ENCODE results near the gene PICALM.
"Not testable (repeated sequence)": the region's sequence is repeated elsewhere in the genome, so short reads cannot be mapped to it uniquely, and the experiment has no call there.

Gene PICALM

GRCh38 chr11:85939099-85940015, 129.5 kb downstream of the PICALM start:
- no peak for DNase-seq (ENCODE audit: low spot score)

- no peak for DNase-seq (ENCODE audit: low spot score)
These were observed 131.0 kb downstream of the PICALM start for GRCh38 chr11:85937835-85938234.

DNA sequence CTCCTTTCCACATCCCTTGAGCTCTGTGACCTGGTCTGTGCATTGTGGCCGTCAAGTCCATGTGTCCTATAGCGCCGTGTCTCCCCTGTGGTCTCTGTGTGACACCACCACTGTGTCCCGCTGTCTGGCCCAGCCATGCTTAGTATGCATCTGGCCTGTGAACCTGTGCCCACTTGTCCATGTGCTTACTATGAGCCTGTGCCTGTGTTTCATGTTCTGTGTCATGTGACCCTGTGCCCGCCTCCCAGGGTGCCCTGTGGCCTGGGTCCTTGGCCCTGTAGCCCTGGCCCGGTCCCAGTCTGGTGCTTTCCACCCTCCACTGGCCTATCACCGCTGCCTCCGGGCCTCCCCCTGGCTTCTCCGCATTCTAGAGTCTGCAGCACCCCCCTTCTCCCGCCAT, 133.1 kb downstream of the PICALM start:
- no peak for DNase-seq (ENCODE audit: low spot score)

DNA sequence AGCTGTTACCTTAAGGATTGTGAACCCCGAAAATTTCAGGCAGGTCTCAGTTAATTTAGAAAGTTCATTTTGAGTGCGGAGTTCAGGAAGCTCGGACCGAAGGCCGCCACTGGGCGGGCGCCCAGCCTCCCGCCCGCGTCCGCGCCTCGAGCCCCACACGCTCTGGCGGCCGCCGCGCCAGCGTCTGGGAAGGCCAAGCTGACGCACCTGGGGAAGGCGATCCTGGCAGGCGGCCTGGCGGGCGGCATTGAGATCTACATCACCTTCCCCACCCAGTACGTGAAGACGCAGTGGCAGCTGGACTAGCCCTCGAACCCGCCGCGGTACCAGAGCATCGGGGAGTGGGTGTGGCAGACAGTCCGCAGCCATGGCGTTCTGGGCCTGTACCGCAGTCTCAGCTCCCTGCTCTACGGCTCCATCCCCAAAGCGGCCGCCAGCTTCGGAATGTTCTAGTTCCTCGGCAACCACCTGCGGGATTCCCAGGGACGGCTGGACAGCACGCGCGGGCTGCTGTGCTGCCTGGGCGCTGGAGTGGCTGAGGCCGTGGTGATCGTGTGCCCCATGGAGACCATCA, 134.2 kb downstream of the PICALM start:
- DNase-seq (ENCODE audit: low spot score), result no peak

DNA sequence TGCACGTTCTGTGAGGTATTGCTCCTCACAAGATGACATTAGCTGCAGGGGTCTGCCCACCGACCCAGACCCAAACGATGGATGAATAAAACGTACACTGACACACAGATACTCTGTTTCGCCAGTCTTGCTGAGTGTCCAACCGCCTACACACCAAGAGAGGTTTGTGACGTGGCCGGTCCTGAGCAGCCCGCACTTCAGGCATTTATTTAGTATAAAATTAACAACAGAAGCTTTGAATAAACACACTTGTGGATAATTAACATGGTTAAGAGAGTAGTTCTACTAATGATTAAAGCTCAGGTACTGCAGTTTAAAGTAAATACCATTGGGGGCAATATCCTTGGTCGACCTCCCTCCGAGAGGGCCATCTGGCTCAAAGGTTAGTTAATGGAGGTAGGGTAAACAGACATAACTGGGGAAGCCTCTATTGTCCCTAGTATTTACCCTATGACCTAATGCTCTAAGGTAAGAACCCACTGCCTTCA, 138.0 kb downstream of the PICALM start:
- DNase-seq (ENCODE audit: low spot score), result no peak

DNA sequence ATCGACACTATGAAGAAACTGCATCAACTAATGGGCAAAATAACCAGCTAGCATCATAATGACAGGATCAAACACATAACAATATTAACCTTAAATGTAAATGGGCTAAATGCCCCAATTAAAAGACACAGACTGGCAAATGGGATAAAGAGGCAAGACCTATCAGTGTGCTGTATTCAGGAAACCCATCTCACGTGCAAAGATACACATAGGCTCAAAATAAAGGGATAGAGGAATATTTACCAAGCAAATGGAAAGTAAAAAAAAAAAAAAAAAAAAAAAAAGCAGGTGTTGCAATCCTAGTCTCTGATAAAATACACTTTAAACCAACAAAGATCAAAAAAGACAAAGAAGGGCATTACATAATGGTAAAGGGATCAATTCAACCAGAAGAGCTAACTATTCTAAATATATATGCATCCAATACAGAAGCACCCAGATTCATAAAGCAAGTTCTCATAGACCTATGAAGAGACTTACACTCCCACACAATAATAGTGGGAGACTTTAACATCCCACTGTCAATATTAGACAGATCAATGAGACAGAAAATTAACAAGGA, 142.2 kb downstream of the PICALM start:
- not testable (repeated sequence) for DNase-seq (ENCODE audit: low spot score)

DNA sequence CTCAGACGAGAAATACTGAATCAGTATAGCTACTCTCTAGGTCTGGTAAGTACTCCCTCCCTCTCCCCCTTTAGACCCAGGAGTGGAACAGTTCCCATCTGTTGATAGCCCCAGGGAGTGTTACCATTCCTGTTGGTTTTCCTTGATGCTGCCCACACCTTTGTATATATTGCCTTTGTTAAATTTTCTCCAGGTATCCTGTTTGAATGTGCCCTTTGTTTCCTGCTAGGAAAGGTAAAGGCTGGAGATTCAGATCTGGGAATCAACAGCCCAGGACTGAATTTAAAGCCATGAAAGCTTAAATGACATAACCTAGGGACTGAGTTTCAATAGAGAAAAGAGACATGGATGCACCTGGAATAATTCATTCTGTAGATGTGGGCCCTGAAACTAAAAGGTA, 145.4 kb downstream of the PICALM start:
- no peak for DNase-seq (ENCODE audit: low spot score)

- DNase-seq (ENCODE audit: low spot score), result no peak
These were observed 146.5 kb downstream of the PICALM start for GRCh38 chr11:85922367-85922766.

- no peak for DNase-seq (ENCODE audit: low spot score)
These were observed 149.7 kb downstream of the PICALM start for GRCh38 chr11:85918910-85919794.

DNA sequence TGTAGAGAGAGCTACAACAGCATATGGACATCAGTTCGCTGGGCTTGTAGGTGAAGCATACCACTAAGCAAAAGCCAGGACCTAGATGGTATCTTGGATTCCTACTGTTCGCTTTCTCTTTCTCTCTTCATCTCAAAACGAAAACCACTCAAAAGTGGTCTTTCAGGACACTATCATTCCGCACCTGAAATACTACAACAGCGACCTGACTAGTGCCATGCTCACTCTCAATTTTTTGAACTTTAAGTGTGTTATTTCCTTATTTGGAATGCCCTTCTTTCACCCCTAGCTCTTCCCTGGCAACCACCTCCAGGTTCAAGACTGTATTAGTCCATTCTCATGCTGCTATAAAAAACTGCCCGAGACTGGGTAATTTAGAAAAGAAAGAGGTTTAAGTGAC, 154.5 kb downstream of the PICALM start:
- DNase-seq (ENCODE audit: low spot score), result no peak

GRCh38 chr11:85913513-85913912, 155.4 kb downstream of the PICALM start:
- no peak for DNase-seq (ENCODE audit: low spot score)

- no peak for DNase-seq (ENCODE audit: low spot score)
These were observed 156.5 kb downstream of the PICALM start for GRCh38 chr11:85912414-85912813.

Data from pons (tissue), 1 donor.